GM21529 (cell line): ENCODE results near the gene SMC1A.

Experiments used
- ATAC-seq: cut with Tn5 transposase; IDR thresholded peaks from one replicate; pipeline ENCODE4 v1.9.1; 2021; ENCODE audit not compliant: unreplicated experiment

SMC1A gene

GRCh38 chrX:53347948-53348347, 74.5 kb downstream of the SMC1A start:
- no peak for ATAC-seq

- ATAC-seq: no peak
Measured at GRCh38 chrX:53340852-53341645, 81.4 kb downstream of the SMC1A start.

GRCh38 chrX:53337101-53337500, 85.4 kb downstream of the SMC1A start:
- ATAC-seq: no peak

GRCh38 chrX:53333853-53334252, 88.6 kb downstream of the SMC1A start:
- no peak for ATAC-seq

- no peak for ATAC-seq
Measured at GRCh38 chrX:53332204-53332603, 90.2 kb downstream of the SMC1A start.

- no peak for ATAC-seq
Measured at GRCh38 chrX:53330331-53330730, 92.1 kb downstream of the SMC1A start.

- no peak for ATAC-seq
Measured at GRCh38 chrX:53324803-53325202, 97.7 kb downstream of the SMC1A start.
